OCI-LY1 (cell line): ENCODE data around the gene CAMTA1.

ENCODE experiments used
- H2AFZ ChIP-seq: fragments of 200-600 bp; sonication (generic), shearing (Covaris generic); 2 replicates; pipeline ENCODE4 v1.6.0; 2014; ENCODE audit warnings: antibody characterized with exemption, mild to moderate bottlenecking, low read length
- H3F3A ChIP-seq: fragments of 200-600 bp; sonication (generic), shearing (Covaris generic); 2 replicates; pipeline ENCODE4 v1.6.0; 2014; ENCODE audit warnings: mild to moderate bottlenecking, antibody characterized with exemption, low read length, moderate library complexity; ENCODE audit not compliant: insufficient read depth
- H3K27ac ChIP-seq: fragments of 200-600 bp; sonication (generic); 2 replicates; pipeline ENCODE4 v1.5.1; 2014; ENCODE audit warnings: low read length, mixed run types, mild to moderate bottlenecking, low read depth; ENCODE audit not compliant: poor library complexity, severe bottlenecking
- H3K27me3 ChIP-seq: fragments of 200-600 bp; sonication (generic); 2 replicates; pipeline ENCODE4 v1.6.0; 2014; ENCODE audit warnings: antibody characterized with exemption, mild to moderate bottlenecking, low read length, moderate library complexity; ENCODE audit not compliant: insufficient read depth
- H3K36me3 ChIP-seq: fragments of 200-600 bp; sonication (generic); 2 replicates; pipeline ENCODE4 v1.6.1; 2014; ENCODE audit warnings: mild to moderate bottlenecking, antibody characterized with exemption, low read length, moderate library complexity, mixed read lengths; ENCODE audit not compliant: insufficient read depth
- H3K4me1 ChIP-seq: fragments of 200-600 bp; sonication (generic); 2 replicates; pipeline ENCODE4 v1.5.1; 2014; ENCODE audit warnings: mild to moderate bottlenecking, low read length, moderate library complexity; ENCODE audit not compliant: insufficient read depth, severe bottlenecking
- H3K4me2 ChIP-seq: fragments of 200-600 bp; sonication (generic), shearing (Covaris generic); 2 replicates; pipeline ENCODE4 v1.6.1; 2014; ENCODE audit warnings: low read length
- H3K4me3 ChIP-seq: fragments of 200-600 bp; sonication (generic); 2 replicates; pipeline ENCODE4 v1.5.1; 2014; ENCODE audit warnings: low read length, low read depth, mild to moderate bottlenecking, mixed read lengths; ENCODE audit not compliant: poor library complexity, severe bottlenecking
- H3K79me2 ChIP-seq: fragments of 200-600 bp; shearing (Covaris generic); 2 replicates; pipeline ENCODE4 v1.6.1; 2016; ENCODE audit warnings: mixed run types, low read length, mixed read lengths; ENCODE audit not compliant: insufficient read depth
- H3K9ac ChIP-seq: fragments of 200-600 bp; sonication (generic), shearing (Covaris generic); 2 replicates; pipeline ENCODE4 v1.6.1; 2014; ENCODE audit warnings: mild to moderate bottlenecking, low read length, mixed read lengths
- H3K9me2 ChIP-seq: fragments of 200-600 bp; sonication (generic), shearing (Covaris generic); 2 replicates; pipeline ENCODE4 v1.6.1; 2014; ENCODE audit warnings: low read depth, mild to moderate bottlenecking, low read length, mixed read lengths
- H3K9me3 ChIP-seq: fragments of 200-600 bp; shearing (Covaris generic); 2 replicates; pipeline ENCODE4 v1.6.1; 2014; ENCODE audit warnings: low read length, mixed read lengths
- H4K20me1 ChIP-seq: fragments of 200-600 bp; sonication (generic), shearing (Covaris generic); 2 replicates; pipeline ENCODE4 v1.6.0; 2016; ENCODE audit warnings: mild to moderate bottlenecking, low read length; ENCODE audit not compliant: insufficient read depth
- CTCF ChIP-seq: fragments of 200-600 bp; sonication (generic), shearing (Covaris generic); IDR thresholded peaks from 2 replicates; pipeline ENCODE4 v1.5.1; 2017; ENCODE audit warnings: mild to moderate bottlenecking, antibody characterized with exemption, low read length, moderate library complexity, mixed read lengths
- EZH2 ChIP-seq: fragments of 200-600 bp; sonication (generic), shearing (Covaris generic); IDR thresholded peaks from 2 replicates; pipeline ENCODE4 v1.8.0; 2017; ENCODE audit warnings: borderline replicate concordance, mixed run types, mild to moderate bottlenecking, antibody characterized with exemption, low read length, moderate library complexity, mixed read lengths

Gene CAMTA1

GRCh38 chr1:7469255-7469938 lies 684.1 kb downstream of the CAMTA1 start:
- H3K4me3 ChIP-seq: no peak overlapping the region
- no peak overlapping the region for H3K27ac ChIP-seq
- no peaks in the 10 kb centered on the region for H3F3A ChIP-seq
- peaks cover 14% of the 10 kb centered on the region; the same call in 1 of the 2 replicates for H3K27me3 ChIP-seq
- H3K9ac ChIP-seq: no peak overlapping the region
- no peaks in the 10 kb centered on the region for H3K36me3 ChIP-seq
- H3K4me2 ChIP-seq: no peak overlapping the region
- H3K79me2 ChIP-seq: no peaks in the 10 kb centered on the region
- H3K4me1 ChIP-seq: no peaks in the 10 kb centered on the region
- TF ChIP-seq EZH2 (no peak), CTCF (no peak)
- no peaks in the 10 kb centered on the region for H3K9me3 ChIP-seq
- no peaks in the 10 kb centered on the region for H4K20me1 ChIP-seq
- H3K9me2 ChIP-seq: no peaks in the 10 kb centered on the region
- H2AFZ ChIP-seq: no peak overlapping the region

GRCh38 chr1:7470904-7471638 lies 685.8 kb downstream of the CAMTA1 start:
- Histone ChIP-seq H4K20me1 (no peaks in the 10 kb centered on the region), H2AFZ (no peak overlapping the region), H3K27ac (no peak overlapping the region), H3K4me3 (no peak overlapping the region), H3K4me2 (no peak overlapping the region), H3K79me2 (no peaks in the 10 kb centered on the region), H3K9me3 (no peaks in the 10 kb centered on the region), H3K27me3 (peaks cover 14% of the 10 kb centered on the region; the same call in 1 of the 2 replicates), H3K36me3 (no peaks in the 10 kb centered on the region), H3F3A (no peaks in the 10 kb centered on the region), H3K9ac (no peak overlapping the region), H3K4me1 (no peaks in the 10 kb centered on the region), H3K9me2 (no peaks in the 10 kb centered on the region)
- TF ChIP-seq EZH2 (no peak), CTCF (no peak)

DNA sequence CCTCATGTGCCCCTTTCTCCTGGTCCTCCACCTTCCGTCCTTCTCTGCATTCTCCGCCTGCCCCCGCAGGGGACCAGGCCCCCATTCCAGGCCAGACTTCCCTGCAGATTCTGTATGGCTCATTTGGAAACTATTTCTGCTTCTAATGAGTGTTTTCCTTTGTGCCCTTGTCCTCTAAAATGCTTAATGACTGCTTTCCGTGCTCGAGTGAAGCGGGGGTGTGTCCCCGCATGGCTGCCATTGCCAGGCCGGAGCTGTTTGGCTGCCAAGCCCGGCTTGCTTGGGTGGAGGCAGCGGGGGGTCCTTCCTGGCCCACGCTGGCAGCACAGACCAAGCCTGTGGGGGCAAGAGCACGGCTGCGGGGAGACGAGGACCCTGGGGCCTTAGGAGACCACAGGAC lies 686.6 kb downstream of the CAMTA1 start:
- Histone ChIP-seq H3K9me3 (no peaks in the 10 kb centered on the region), H3F3A (no peaks in the 10 kb centered on the region), H2AFZ (no peak overlapping the region), H3K9me2 (no peaks in the 10 kb centered on the region), H3K4me2 (no peak overlapping the region), H3K4me1 (no peaks in the 10 kb centered on the region), H3K27ac (no peak overlapping the region), H3K27me3 (peaks cover 12% of the 10 kb centered on the region; the same call in 1 of the 2 replicates), H3K36me3 (no peaks in the 10 kb centered on the region), H3K4me3 (no peak overlapping the region), H3K79me2 (no peaks in the 10 kb centered on the region), H4K20me1 (no peaks in the 10 kb centered on the region), H3K9ac (no peak overlapping the region)
- TF ChIP-seq CTCF (no peak), EZH2 (no peak)
